ENCODE measurements around the gene HRCT1. TPM values are rescaled to one million over a fixed set of nuclear protein-coding genes. Genes with fewer than 3 reads are reported as not detected.
"Not testable (repeated sequence)": the region's sequence is repeated elsewhere in the genome, so short reads cannot be mapped to it uniquely, and the experiment has no call there.

Gene HRCT1
- total RNA-seq, 4 donors from 2014 or later, result 0.59 to 10.1 (median 1.4) TPM; not detected in 1

- Histone ChIP-seq H3K4me3 (no peak overlapping the region), H3K4me1 (no peaks in the 10 kb centered on the region), H3K27me3 (no peaks in the 10 kb centered on the region), H3K36me3 (no peaks in the 10 kb centered on the region), H3K9me3 (no peaks in the 10 kb centered on the region), H3K27ac (no peak overlapping the region)
- intact Hi-C loops (cut with DNase I; ENCODE audit: low total_unique reads), result no loop called here
- DNase-seq, result no peak
- TF ChIP-seq POLR2A (IDR thresholded peaks at IDR 0.05) (no peak), CTCF (IDR thresholded peaks at IDR 0.05) (no peak)
These were observed 14.0 kb upstream of the HRCT1 start for GRCh38 chr9:35892051-35892450.

GRCh38 chr9:35896570-35896969 lies 9.4 kb upstream of the HRCT1 start:
- Histone ChIP-seq H3K9me3 (no peaks in the 10 kb centered on the region), H3K27me3 (no peaks in the 10 kb centered on the region), H3K4me1 (no peaks in the 10 kb centered on the region), H3K4me3 (no peak overlapping the region), H3K27ac (no peak overlapping the region), H3K36me3 (no peaks in the 10 kb centered on the region)
- intact Hi-C loops (cut with DNase I; ENCODE audit: low total_unique reads), result no loop called here
- TF ChIP-seq POLR2A (IDR thresholded peaks at IDR 0.05), result no peak
- no peak for TF ChIP-seq CTCF (IDR thresholded peaks at IDR 0.05)
- DNase-seq, result no peak

- H3K27me3 ChIP-seq; intact Hi-C loops (cut with DNase I; ENCODE audit: low total_unique reads); H3K9me3 ChIP-seq; DNase-seq; H3K36me3 ChIP-seq; H3K27ac ChIP-seq; H3K4me1 ChIP-seq; H3K4me3 ChIP-seq: not testable (repeated sequence)
These were observed 8.5 kb upstream of the HRCT1 start for GRCh38 chr9:35897376-35898099.

GRCh38 chr9:35898337-35898736 lies 7.7 kb upstream of the HRCT1 start:
- DNase-seq, result no peak
- Histone ChIP-seq H3K36me3 (no peaks in the 10 kb centered on the region), H3K27ac (no peak overlapping the region), H3K27me3 (no peaks in the 10 kb centered on the region), H3K9me3 (no peaks in the 10 kb centered on the region), H3K4me1 (no peaks in the 10 kb centered on the region), H3K4me3 (no peak overlapping the region)
- intact Hi-C loops (cut with DNase I; ENCODE audit: low total_unique reads), result no loop called here
- TF ChIP-seq CTCF (IDR thresholded peaks at IDR 0.05) (no peak), POLR2A (IDR thresholded peaks at IDR 0.05) (no peak)

GRCh38 chr9:35899021-35899420 lies 7.0 kb upstream of the HRCT1 start:
- intact Hi-C loops (cut with DNase I; ENCODE audit: low total_unique reads), result no loop called here
- H3K36me3 ChIP-seq, result no peaks in the 10 kb centered on the region
- H3K4me1 ChIP-seq, result no peaks in the 10 kb centered on the region
- H3K9me3 ChIP-seq, result no peaks in the 10 kb centered on the region
- TF ChIP-seq POLR2A (IDR thresholded peaks at IDR 0.05), result no peak
- TF ChIP-seq CTCF (IDR thresholded peaks at IDR 0.05), result no peak
- no peak overlapping the region for H3K27ac ChIP-seq
- no peaks in the 10 kb centered on the region for H3K27me3 ChIP-seq
- no peak for DNase-seq
- H3K4me3 ChIP-seq, result no peak overlapping the region

Data from uterus (tissue), 4 donors.